Measurements from ENCODE around the gene STK11. TPM values are rescaled to one million over a fixed set of nuclear protein-coding genes. Genes with fewer than 3 reads are reported as not detected.
A peak's percentile ranks its signal among the peaks of the same experiment; 100 is the strongest.

The STK11 gene
- total and polyA plus RNA-seq, 2 of the 4 experiments (the other 2 are of a cell fraction), result 39.3 to 42.8 TPM

DNA sequence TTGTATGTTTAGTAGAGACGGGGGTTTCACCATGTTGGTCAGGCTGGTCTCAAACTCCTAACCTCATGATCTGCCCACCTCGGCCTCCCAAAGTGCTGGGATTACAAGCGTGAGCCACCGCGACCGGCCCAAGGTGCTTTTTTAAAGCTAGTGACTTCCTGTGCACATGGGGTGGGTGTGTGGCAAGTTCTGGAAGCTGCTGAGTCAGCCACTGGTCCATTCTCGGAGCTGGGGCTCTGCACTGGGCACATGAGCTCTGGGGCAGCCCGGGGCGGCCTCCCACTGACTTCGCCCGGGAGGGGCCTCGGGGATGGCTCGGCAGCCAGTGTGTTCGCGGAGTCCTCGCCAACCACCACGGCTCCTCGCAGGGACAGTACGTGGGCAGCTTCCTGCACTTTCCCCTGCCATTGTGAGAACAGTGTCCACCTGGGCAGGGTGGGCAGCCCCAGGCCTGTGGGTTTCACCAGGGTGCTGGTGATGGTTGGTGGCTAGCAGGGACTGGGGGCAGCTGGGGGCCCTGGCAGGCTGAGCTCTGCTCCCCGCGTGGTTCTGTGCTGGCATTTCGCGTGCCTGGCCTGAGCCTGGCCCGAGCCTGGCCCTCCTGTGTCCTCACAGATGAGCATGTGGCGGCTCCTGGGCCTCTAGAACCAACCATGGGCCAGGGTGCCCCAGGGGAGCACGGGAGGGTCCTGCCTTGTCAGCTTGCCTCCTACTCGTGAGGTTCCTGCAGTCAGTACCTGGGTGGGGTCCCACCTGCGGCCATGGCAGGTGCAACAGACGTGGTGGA is 20.1 kb downstream of the STK11 start:
- no peak overlapping the region for H3K56ac ChIP-seq (ENCODE audit: extremely low read depth, insufficient read depth, low read length)
- H3K4me3 ChIP-seq (ENCODE audit: insufficient read depth, low read depth, low read length), result no peak overlapping the region
- H4K20me1 ChIP-seq (ENCODE audit: insufficient read depth, low read length), result peaks cover 16% of the 10 kb centered on the region
- H3K4ac ChIP-seq (ENCODE audit: low read depth, low read length), result no peak overlapping the region
- POLR2A ChIA-PET (ENCODE audit: unreplicated experiment), result interaction anchor here (0.6 kb wide), 1 partner anchor 472 kb away, joined by 3 read pairs; no protein-coding TSS in a partner anchor
- TF ChIP-seq RCOR1 (IDR thresholded peaks at IDR 0.05; ENCODE audit: insufficient replicate concordance, low read length) (no peak), MAFK (IDR thresholded peaks at IDR 0.05; ENCODE audit: low read depth, low read length) (peak; percentile 21; the same call in 1 of the 2 replicates), SMC3 (IDR thresholded peaks at IDR 0.05; ENCODE audit: low read depth, low read length) (no peak), MAZ (IDR thresholded peaks at IDR 0.05; ENCODE audit: borderline replicate concordance, low read depth, low read length) (no peak), MXI1 (IDR thresholded peaks at IDR 0.05; ENCODE audit: borderline replicate concordance, low read depth, low read length) (no peak)
- TF ChIP-seq, protein P1, sequence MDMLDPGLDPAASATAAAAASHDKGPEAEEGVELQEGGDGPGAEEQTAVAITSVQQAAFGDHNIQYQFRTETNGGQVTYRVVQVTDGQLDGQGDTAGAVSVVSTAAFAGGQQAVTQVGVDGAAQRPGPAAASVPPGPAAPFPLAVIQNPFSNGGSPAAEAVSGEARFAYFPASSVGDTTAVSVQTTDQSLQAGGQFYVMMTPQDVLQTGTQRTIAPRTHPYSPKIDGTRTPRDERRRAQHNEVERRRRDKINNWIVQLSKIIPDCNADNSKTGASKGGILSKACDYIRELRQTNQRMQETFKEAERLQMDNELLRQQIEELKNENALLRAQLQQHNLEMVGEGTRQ (IDR thresholded peaks at IDR 0.05; ENCODE audit: low read depth, low read length), result no peak
- H3K36me3 ChIP-seq (ENCODE audit: control insufficient read depth, insufficient read depth, low read length), result peaks cover 55% of the 10 kb centered on the region
- no peak overlapping the region for H2BK5ac ChIP-seq (ENCODE audit: low read depth, low read length, poor library complexity, severe bottlenecking)
- H3K14ac ChIP-seq (replicated peaks; ENCODE audit: low read depth, low read length), result no peak overlapping the region
- no peaks in the 10 kb centered on the region for H3K4me1 ChIP-seq (ENCODE audit: control insufficient read depth, insufficient read depth, low read length)
- DNase-seq (no peak), ATAC-seq (ENCODE audit: low read depth) (no peak)
- H2AK5ac ChIP-seq (ENCODE audit: low read depth, low read length), result no peak overlapping the region
- no peak overlapping the region for H2AK9ac ChIP-seq (replicated peaks; ENCODE audit: low read depth, low read length, poor library complexity)
- H3K9ac ChIP-seq (ENCODE audit: low read depth, low read length), result no peak overlapping the region
- H3K27ac ChIP-seq (ENCODE audit: insufficient read depth, low read length), result no peak overlapping the region
- H2BK20ac ChIP-seq (ENCODE audit: low read depth, low read length), result no peak overlapping the region
- no peak overlapping the region for H3K4me2 ChIP-seq (ENCODE audit: low read depth, low read length)
- H2AFZ ChIP-seq (replicated peaks; ENCODE audit: low read length, poor library complexity), result no peak overlapping the region
- no TSS peak for BruUV-seq (replicated peaks)
- H2BK120ac ChIP-seq (ENCODE audit: low read depth, low read length), result no peak overlapping the region
- no peak overlapping the region for H2BK15ac ChIP-seq (ENCODE audit: low read depth, low read length)
- intact Hi-C loops (cut with micrococcal nuclease), result no loop called here
- H3K18ac ChIP-seq (ENCODE audit: low read depth, low read length), result no peak overlapping the region
- H3K9me3 ChIP-seq (ENCODE audit: control insufficient read depth, insufficient read depth, low read length), result no peaks in the 10 kb centered on the region
- CTCF ChIA-PET, result no interaction called here
- no peak overlapping the region for H4K5ac ChIP-seq (ENCODE audit: low read depth, low read length)
- in situ Hi-C loops (cut with MboI; ENCODE audit: low sequenced_read_pairs), result no loop called here
- no peaks in the 10 kb centered on the region for H3K9me1 ChIP-seq (ENCODE audit: insufficient read depth, low read length)
- H4K91ac ChIP-seq (ENCODE audit: insufficient read depth, low read depth, low read length), result no peak overlapping the region
- no peaks in the 10 kb centered on the region for H3K27me3 ChIP-seq (ENCODE audit: control insufficient read depth, insufficient read depth, low read length)
- H4K8ac ChIP-seq (ENCODE audit: low read depth in 2 of 2, low read length in 2 of 2), result no peak overlapping the region
- 94% methylated on average over 11 of the region's 29 CpGs; no CpG with 5 or more reads in 1 of the 2 experiments for WGBS, 2 experiments (ENCODE audit: extremely low coverage in 2 of 2, insufficient read length in 1 of 2)
- H3K23ac ChIP-seq (ENCODE audit: low read depth, low read length), result no peak overlapping the region
- peaks cover 5 to 24% of the 10 kb centered on the region in 2 experiments; a peak in 2 of 4 replicates for H3K79me1 ChIP-seq (ENCODE audit: low read depth in 1 of 2, low read length in 2 of 2)
- dilution Hi-C loops (cut with HindIII; ENCODE audit: low sequenced_read_pairs, unreplicated experiment), result no loop called here

Measured in IMR-90 (cell line).